Skeletal muscle satellite cell (primary cell): ENCODE measurements around the gene ATOX1.
"Not testable (repeated sequence)": the region's sequence is repeated elsewhere in the genome, so short reads cannot be mapped to it uniquely, and the experiment has no call there.

Experiments
- H3K27me3 ChIP-seq: 2 replicates; pipeline ENCODE4 v1.7.0; 2013; ENCODE audit warnings: low read length; ENCODE audit not compliant: control insufficient read depth, insufficient read depth
- H3K36me3 ChIP-seq: 2 replicates; pipeline ENCODE4 v1.7.0; 2013; ENCODE audit warnings: mild to moderate bottlenecking, control low read depth, low read length; ENCODE audit not compliant: insufficient read depth
- H3K4me1 ChIP-seq: 2 replicates; pipeline ENCODE4 v1.7.0; 2013; ENCODE audit warnings: low read length; ENCODE audit not compliant: control insufficient read depth, insufficient read depth
- H3K4me2 ChIP-seq: 2 replicates; pipeline ENCODE4 v1.7.0; 2013; ENCODE audit warnings: mild to moderate bottlenecking, low read length
- H3K4me3 ChIP-seq: 2 replicates; pipeline ENCODE4 v1.7.0; 2013; ENCODE audit warnings: low read length
- H3K9ac ChIP-seq: 2 replicates; pipeline ENCODE4 v1.7.0; 2013; ENCODE audit warnings: mild to moderate bottlenecking, low read depth, low read length, moderate library complexity
- H3K9me3 ChIP-seq: replicated peaks from 2 replicates; pipeline ENCODE4 v1.7.0; 2013; ENCODE audit warnings: mild to moderate bottlenecking, control low read depth, low read length

ATOX1 gene

DNA sequence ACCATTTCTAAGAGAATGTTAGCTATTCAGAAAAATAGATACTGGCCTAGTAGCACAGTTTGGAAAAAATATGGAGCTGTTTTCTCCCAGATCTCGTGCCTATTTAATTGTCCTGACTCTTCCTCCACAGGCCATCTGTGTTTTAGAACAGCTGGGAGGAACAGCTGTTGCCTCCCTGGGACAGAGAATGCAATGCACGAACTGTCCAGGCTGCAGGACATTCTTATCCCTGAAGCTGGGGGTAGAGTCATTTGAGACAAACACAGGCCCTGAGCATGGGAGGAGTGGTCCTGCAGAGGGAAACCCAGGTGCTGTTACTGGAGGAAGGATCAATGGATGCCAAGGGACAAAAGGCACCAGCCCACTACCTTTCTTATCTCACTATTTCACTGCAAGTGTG lies 50.9 kb downstream of the ATOX1 start:
- Histone ChIP-seq H3K9me3 (no peaks in the 10 kb centered on the region), H3K4me2 (no peak overlapping the region), H3K4me3 (no peak overlapping the region), H3K9ac (no peak overlapping the region), H3K4me1 (peaks cover 13% of the 10 kb centered on the region), H3K27me3 (no peaks in the 10 kb centered on the region), H3K36me3 (no peaks in the 10 kb centered on the region)

DNA sequence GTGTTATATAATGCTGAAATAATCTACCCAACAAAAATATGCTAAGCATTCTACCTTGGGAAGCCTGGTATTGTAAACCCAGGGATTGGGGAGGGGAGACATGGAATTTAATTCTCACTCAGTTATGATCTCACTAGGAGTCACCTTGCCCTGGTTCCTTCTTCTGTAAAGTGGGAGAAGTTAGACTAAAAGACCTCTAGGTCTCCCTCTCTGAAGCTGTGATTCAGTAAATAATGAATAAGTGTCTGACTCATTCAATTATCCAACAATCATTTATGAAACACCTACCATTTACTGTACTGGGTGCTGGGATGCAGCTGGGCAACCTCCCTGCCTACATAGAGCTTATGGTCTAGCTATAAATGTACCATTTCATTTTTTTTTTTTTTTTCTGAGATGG lies 51.5 kb downstream of the ATOX1 start:
- no peak overlapping the region for H3K4me2 ChIP-seq
- H3K36me3 ChIP-seq = no peaks in the 10 kb centered on the region
- no peak overlapping the region for H3K4me3 ChIP-seq
- no peaks in the 10 kb centered on the region for H3K9me3 ChIP-seq
- H3K9ac ChIP-seq = no peak overlapping the region
- H3K27me3 ChIP-seq = no peaks in the 10 kb centered on the region
- H3K4me1 ChIP-seq = peaks cover 13% of the 10 kb centered on the region

DNA sequence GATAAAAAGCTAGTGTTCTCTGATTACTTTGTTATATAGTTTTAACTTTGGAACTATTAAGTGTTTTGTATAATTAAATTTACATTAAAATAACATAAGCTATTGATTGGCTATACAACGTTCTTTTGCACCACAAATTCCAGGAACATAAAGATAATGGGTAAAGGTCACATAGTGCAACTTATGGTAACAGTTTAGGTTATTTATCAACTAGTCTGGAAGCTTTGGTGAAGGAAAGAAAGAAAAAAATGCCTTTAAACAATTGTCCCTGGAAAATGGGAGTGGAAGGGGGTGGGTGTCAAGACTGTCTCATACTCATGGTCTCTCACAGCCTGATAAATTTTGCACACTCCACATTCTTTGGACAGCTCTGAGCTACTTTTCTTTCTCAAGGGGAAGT lies 54.7 kb downstream of the ATOX1 start:
- Histone ChIP-seq H3K27me3 (no peaks in the 10 kb centered on the region), H3K9ac (no peak overlapping the region), H3K36me3 (no peaks in the 10 kb centered on the region), H3K9me3 (no peaks in the 10 kb centered on the region), H3K4me1 (peaks cover 33% of the 10 kb centered on the region), H3K4me3 (no peak overlapping the region), H3K4me2 (no peak overlapping the region)

DNA sequence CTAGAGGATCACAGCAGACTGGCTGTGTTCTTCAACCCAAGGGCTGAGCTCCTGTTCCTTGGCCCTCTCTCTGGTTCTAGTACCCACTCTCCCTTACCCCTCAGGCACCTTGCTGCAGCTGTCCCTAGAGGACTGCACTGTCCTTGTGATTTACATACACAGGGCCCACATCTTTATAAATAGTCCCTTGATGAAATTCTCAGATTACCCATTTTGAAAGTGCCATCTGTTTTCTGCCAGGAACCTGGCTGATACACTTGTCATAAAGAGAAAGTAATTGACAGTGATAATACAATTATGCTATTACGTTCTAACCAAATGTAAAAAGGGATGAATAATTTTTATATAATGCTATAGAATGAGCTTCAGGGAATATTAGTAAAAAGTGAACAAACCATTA lies 55.2 kb downstream of the ATOX1 start:
- Histone ChIP-seq H3K9ac (no peak overlapping the region), H3K4me1 (peaks cover 32% of the 10 kb centered on the region)

DNA sequence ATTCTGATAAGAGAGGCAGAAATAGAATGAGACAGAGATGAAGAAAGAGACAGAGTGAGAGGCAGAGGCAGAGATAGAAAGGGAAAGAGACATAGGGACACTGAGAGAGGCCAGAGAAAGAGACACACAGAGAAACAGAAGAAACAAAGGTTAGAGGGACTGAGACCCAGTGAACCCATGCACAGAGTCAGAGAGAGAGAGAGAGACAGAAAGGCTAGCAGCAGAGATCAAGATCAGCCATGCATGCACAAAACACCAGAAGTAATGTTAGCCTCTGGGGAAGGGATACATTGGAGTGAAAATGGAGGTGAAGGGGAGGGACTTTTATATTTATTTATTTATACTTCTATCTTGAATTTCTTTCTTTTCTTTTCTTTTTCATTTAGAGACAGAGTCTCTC lies 57.6 kb downstream of the ATOX1 start:
- Histone ChIP-seq H3K9ac (no peak overlapping the region), H3K27me3 (no peaks in the 10 kb centered on the region), H3K4me2 (no peak overlapping the region), H3K4me1 (peaks cover 45% of the 10 kb centered on the region), H3K4me3 (no peak overlapping the region), H3K9me3 (no peaks in the 10 kb centered on the region), H3K36me3 (no peaks in the 10 kb centered on the region)

More for the DNA sequence above, 55.2 kb downstream of the ATOX1 start:
- Histone ChIP-seq H3K36me3 (no peaks in the 10 kb centered on the region), H3K4me2 (no peak overlapping the region), H3K9me3 (no peaks in the 10 kb centered on the region), H3K4me3 (no peak overlapping the region), H3K27me3 (no peaks in the 10 kb centered on the region)

DNA sequence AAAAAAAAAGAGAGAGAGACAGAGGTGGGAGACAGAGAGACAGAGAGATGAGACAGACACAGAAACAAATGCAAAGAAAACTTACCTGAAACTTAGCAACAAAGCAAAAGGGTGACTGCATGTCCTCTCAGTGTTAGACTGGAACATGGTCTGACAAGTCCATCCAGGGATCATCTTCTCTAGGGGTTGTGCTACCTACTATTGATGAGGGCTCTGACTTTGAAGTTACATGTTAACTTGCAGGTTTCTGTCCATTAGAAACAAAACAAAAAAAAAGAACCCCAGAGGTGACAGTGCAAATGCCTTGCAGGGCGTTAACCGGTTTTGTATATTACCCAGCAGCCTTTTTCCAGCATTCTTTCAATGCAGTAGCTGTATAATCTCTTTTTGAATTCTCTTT lies 58.1 kb downstream of the ATOX1 start:
- Histone ChIP-seq H3K4me2 (no peak overlapping the region), H3K36me3 (no peaks in the 10 kb centered on the region), H3K4me1 (peaks cover 50% of the 10 kb centered on the region), H3K4me3 (no peak overlapping the region), H3K9ac (no peak overlapping the region), H3K27me3 (no peaks in the 10 kb centered on the region), H3K9me3 (no peaks in the 10 kb centered on the region)

DNA sequence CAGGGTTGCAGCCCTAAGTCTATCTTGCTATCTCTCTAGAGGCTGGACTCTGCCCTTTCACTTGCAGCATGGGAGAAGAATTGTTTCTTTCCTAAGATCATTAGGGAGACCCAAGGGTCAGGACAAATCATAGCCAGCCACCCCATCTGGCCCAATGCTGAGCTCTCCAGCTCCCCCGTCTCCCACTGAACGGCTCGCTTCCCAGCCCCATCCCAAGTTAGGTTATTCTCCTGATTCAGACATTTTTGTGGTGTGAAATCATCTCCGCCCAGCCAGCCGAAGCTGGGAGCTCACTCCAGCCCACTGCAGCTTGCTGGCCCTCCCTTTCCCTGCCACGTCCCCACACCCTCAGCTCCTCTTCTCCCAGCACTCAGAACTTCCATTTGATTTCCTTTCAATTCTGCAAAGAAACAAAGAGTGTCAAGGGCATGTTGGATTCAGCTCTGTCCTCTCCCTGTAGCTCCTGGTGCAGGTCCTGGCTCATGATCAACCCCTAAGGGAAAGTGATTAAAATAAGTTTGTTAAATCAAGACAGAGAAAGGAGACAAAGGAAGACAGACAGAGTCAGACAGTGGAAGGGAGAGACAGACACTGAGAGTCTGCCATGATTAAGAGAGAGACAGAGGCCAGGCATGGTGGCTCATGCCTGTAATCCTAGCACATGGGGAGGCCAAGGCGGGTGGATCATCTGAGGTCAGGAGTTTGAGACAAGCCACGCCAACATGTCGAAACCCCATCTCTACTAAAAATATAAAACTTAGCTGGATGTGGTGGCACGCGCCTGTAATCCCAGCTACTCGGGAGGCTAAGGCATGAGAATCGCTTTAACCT lies 59.1 kb downstream of the ATOX1 start:
- Histone ChIP-seq H3K36me3 (no peaks in the 10 kb centered on the region), H3K9me3 (no peaks in the 10 kb centered on the region), H3K9ac (peak overlapping the region; percentile 83), H3K4me3 (peak overlapping the region; percentile 11), H3K4me1 (peaks cover 54% of the 10 kb centered on the region), H3K4me2 (peak overlapping the region; percentile 65), H3K27me3 (no peaks in the 10 kb centered on the region)

DNA sequence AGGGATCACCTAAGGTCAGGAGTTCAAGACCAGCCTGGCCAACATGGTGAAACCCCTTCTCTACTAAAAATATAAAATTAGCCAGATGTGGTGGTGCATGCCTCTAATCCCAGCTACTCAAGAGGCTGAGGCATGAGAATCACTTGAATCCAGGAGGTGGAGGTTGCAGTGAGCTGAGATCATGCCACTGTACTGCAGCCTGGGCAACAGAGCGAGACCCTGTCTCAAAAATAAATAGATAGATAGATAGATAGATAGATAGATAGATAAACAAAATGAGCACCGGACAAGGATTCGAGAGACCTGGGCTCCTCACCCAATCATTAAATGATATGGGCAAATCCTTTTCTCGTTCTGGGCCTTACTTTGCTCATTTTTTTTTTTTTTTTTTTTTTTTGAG lies 60.4 kb downstream of the ATOX1 start:
- H3K4me3 ChIP-seq, H3K9me3 ChIP-seq, H3K9ac ChIP-seq, H3K27me3 ChIP-seq, H3K4me2 ChIP-seq, H3K36me3 ChIP-seq: not testable (repeated sequence)
- peaks cover 61% of the 10 kb centered on the region for H3K4me1 ChIP-seq

DNA sequence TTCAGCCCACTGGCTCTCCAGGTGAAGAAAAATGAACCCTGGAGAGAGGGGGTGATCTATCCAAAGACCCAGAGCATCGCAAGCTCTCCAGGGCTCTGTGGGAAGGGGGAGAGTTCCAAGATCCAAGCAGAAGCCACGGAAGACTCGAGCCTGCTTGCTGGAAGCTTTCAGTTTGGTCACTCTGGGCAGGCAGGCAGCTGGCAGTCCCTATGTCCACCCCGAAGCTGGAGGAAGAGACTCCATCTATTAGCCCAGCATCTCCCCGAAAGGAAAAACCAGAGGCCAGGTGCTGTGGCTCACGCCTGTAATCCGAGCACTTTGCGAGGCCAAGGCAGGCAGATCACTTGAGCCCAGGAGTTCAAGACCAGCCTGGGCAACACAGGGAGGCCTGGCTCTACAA lies 61.0 kb downstream of the ATOX1 start:
- Histone ChIP-seq H3K4me3 (peak overlapping the region; percentile 1), H3K4me2 (peak overlapping the region; percentile 63), H3K27me3 (no peaks in the 10 kb centered on the region), H3K9me3 (no peaks in the 10 kb centered on the region), H3K4me1 (peaks cover 61% of the 10 kb centered on the region), H3K36me3 (no peaks in the 10 kb centered on the region), H3K9ac (peak overlapping the region; percentile 76)

DNA sequence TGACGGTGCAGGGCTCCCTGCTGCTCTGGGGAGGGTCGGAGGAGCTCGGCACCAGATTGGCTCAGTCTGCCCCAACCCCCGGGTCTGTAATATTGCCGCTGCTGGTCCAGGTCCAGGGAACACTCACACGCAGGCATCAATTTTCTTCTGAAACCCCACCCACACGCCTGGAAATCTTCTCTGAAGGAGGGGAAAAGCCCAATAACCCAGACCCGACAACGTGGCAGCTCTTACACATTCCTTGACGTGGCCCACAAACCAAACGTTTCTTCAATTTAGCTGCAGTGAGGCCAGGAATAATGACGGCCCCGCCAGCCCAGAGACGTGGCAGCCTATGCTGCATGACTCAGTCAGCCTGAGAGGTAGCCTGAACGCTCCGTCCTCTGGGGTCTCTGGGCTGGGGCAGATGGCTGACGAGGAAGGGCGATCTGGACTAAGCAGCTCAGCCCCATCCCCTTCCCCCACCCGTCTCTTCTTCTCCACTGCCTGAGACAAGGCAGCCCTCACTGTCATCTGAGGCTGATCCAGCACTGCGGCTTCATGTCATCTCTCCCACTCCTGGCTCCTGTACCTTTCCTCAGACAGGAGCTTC lies 61.9 kb downstream of the ATOX1 start:
- Histone ChIP-seq H3K4me1 (peaks cover 61% of the 10 kb centered on the region), H3K27me3 (no peaks in the 10 kb centered on the region), H3K36me3 (no peaks in the 10 kb centered on the region), H3K9me3 (no peaks in the 10 kb centered on the region), H3K4me2 (peak overlapping the region; percentile 63), H3K9ac (peak overlapping the region; percentile 76), H3K4me3 (peak overlapping the region; percentile 44)

DNA sequence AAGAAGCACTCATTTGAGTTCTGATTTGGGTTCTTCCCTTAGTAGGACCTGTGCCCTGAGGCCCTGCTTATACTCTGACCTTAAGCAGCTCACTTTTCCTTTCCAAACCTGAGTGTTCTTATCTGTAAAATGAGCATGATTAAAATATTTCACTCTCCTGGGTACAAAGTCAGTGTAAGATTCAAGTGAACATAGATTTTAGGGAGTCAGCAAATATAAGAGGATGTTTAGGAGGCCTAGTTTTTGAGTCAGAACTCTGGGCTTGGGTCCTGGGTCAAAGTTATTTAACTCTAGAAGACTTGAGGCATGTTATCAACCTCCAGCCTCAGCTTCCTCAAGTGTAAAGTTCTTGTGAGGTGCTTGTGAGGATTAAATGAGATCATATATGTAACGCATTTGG lies 63.0 kb downstream of the ATOX1 start:
- no peaks in the 10 kb centered on the region for H3K27me3 ChIP-seq
- H3K4me3 ChIP-seq = no peak overlapping the region
- H3K9me3 ChIP-seq = no peaks in the 10 kb centered on the region
- peak overlapping the region; percentile 76 for H3K9ac ChIP-seq
- no peak overlapping the region for H3K4me2 ChIP-seq
- peaks cover 57% of the 10 kb centered on the region for H3K4me1 ChIP-seq
- no peaks in the 10 kb centered on the region for H3K36me3 ChIP-seq

DNA sequence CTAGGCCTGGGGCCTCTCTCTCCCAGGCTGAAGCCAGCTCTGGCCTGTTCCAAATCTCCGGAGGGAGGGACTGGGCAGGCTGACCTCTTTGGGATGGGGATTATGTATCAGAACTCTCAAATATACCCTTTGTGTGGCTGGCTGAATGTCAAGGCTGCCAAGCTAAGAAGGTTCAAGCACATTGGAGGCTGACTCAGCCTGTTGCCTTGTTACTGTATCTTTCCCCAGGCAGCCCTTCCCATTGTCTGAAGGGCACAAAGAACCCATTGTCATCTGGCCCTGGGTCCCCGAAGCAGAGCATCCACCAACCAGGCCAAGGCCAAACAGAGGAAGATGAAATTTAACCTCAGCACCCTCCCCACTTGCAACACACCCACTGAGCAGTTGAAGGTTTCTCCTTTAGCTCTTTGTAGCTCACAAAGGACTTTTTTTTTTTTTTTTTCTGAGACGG lies 64.4 kb downstream of the ATOX1 start:
- Histone ChIP-seq H3K4me1 (peaks cover 44% of the 10 kb centered on the region), H3K9ac (no peak overlapping the region), H3K4me2 (no peak overlapping the region), H3K4me3 (no peak overlapping the region), H3K27me3 (no peaks in the 10 kb centered on the region), H3K36me3 (no peaks in the 10 kb centered on the region), H3K9me3 (no peaks in the 10 kb centered on the region)
